Ishikawa (cell line): ENCODE data around the gene SHISA5.

Experiments
- CEBPB ChIP-seq: IDR thresholded peaks from 2 replicates; pipeline ENCODE4 v1.6.1; 2012
- CREB1 ChIP-seq: IDR thresholded peaks from 2 replicates; pipeline ENCODE4 v1.6.1; 2012; ENCODE audit warnings: low read depth
- EGR1 ChIP-seq: IDR thresholded peaks from 2 replicates; pipeline ENCODE4 v1.6.1; 2012
- EP300 ChIP-seq: IDR thresholded peaks from 2 replicates; pipeline ENCODE4 v1.6.1; 2012; ENCODE audit warnings: borderline replicate concordance
- MAX ChIP-seq: IDR thresholded peaks from 2 replicates; pipeline ENCODE4 v1.6.1; 2012
- RAD21 ChIP-seq: IDR thresholded peaks from 2 replicates; pipeline ENCODE4 v1.6.1; 2012; ENCODE audit warnings: low read depth
- REST ChIP-seq: IDR thresholded peaks from 2 replicates; pipeline ENCODE4 v1.6.1; 2012; ENCODE audit warnings: low read depth, mild to moderate bottlenecking
- TAF1 ChIP-seq: IDR thresholded peaks from 2 replicates; pipeline ENCODE4 v1.6.1; 2012; ENCODE audit warnings: low read depth, mild to moderate bottlenecking
- TEAD4 ChIP-seq: IDR thresholded peaks from 2 replicates; pipeline ENCODE4 v1.6.1; 2012
- USF1 ChIP-seq: IDR thresholded peaks from 2 replicates; pipeline ENCODE4 v1.6.1; 2012
- YY1 ChIP-seq: IDR thresholded peaks from 2 replicates; pipeline ENCODE4 v1.6.1; 2012; ENCODE audit warnings: low read depth
- ZBTB7A ChIP-seq: IDR thresholded peaks from 2 replicates; pipeline ENCODE4 v1.6.1; 2012; ENCODE audit warnings: low read depth

- TF ChIP-seq MAX, result no peak
- TF ChIP-seq TAF1, result no peak
- no peak for TF ChIP-seq CEBPB
- TF ChIP-seq CREB1, result no peak
- no peak for TF ChIP-seq EGR1
- no peak for TF ChIP-seq RAD21
- TF ChIP-seq REST, result no peak
- TF ChIP-seq YY1, result no peak
- no peak for TF ChIP-seq EP300
- TF ChIP-seq ZBTB7A, result no peak
- TF ChIP-seq USF1, result no peak
- TF ChIP-seq TEAD4, result no peak
Observed at GRCh38 chr3:48528048-48528447, 24.1 kb upstream of the SHISA5 start.
